Measurements from ENCODE around the gene BCAS3.

Gene BCAS3

DNA sequence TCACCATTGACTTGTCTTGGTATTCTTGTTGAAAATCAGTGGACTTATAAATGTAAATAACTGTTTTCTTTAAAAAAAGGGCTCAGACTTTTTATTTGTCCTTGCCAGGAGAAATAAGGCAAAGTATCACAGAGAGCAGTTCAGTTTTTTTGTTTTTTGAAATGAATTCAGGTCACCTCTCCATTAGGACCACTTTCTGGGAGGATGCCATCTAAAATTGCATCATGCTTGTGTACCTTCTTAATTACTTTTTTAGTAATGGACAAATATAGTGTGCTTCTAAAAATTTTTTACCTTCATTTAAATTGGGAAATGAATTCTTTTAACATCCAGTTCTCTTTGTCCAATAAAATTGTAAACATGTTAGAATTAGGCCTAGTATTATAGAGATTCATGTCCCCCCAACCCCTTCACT lies 210.0 kb downstream of the BCAS3 start:
- Histone ChIP-seq H3K27ac (ENCODE audit: poor library complexity, severe bottlenecking) (peak overlapping the region; percentile 79), H3K27me3 (ENCODE audit: insufficient read depth, poor library complexity, severe bottlenecking) (no peaks in the 10 kb centered on the region), H3K4me1 (ENCODE audit: insufficient read depth, poor library complexity, severe bottlenecking) (peaks cover 24% of the 10 kb centered on the region), H3K36me3 (ENCODE audit: low read depth) (no peaks in the 10 kb centered on the region), H3K4me3 (ENCODE audit: severe bottlenecking) (peak overlapping the region; percentile 30), H3K9me3 (ENCODE audit: severe bottlenecking) (no peaks in the 10 kb centered on the region)
- ATAC-seq (ENCODE audit: low read depth) (no peak), DNase-seq (ENCODE audit: low spot score) (no peak)
- TF ChIP-seq, protein P1, sequence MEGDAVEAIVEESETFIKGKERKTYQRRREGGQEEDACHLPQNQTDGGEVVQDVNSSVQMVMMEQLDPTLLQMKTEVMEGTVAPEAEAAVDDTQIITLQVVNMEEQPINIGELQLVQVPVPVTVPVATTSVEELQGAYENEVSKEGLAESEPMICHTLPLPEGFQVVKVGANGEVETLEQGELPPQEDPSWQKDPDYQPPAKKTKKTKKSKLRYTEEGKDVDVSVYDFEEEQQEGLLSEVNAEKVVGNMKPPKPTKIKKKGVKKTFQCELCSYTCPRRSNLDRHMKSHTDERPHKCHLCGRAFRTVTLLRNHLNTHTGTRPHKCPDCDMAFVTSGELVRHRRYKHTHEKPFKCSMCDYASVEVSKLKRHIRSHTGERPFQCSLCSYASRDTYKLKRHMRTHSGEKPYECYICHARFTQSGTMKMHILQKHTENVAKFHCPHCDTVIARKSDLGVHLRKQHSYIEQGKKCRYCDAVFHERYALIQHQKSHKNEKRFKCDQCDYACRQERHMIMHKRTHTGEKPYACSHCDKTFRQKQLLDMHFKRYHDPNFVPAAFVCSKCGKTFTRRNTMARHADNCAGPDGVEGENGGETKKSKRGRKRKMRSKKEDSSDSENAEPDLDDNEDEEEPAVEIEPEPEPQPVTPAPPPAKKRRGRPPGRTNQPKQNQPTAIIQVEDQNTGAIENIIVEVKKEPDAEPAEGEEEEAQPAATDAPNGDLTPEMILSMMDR (IDR thresholded peaks at IDR 0.05; ENCODE audit: poor library complexity, severe bottlenecking) = no peak

DNA sequence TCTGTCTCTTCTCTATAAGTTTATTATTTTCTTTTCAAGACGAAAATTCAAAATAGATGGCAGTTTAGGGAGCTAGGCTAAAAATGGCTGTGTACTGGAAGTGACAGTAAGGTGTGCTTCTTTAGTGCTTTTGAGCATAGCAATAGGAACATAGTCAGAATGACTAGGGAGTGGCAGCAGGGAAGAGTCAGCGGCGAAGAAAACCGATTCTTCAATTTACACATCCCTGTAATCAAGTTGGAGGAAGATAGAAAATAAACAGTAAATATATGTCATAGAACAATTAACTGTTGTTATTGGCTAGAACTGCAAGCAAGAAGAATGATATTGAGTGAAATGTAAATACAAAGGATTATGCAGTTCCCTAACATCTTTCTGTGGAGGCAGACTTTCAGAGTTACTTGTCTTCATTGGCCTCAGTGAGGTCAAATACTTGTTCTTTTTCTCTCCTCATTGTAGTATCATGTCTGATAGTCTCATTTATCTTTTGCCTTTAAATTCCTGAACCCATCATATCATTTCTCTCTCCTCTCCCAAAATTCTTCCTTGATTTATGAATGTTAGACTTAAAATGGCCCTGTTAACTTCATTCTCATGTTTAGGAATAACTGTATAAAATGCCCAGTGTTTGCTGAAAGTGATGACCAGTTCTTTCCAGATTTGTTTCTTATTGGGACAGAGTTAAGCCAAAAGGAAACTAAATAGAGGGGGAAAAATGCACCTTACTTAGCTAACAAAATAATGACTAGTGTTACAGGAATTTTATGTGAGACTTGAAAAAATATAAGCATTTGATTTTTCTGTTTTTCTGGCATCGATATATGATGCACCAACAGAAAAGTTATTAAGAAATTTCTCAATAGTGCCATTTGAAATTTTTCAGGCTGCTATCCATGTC lies 211.4 kb downstream of the BCAS3 start:
- H3K4me1 ChIP-seq (ENCODE audit: insufficient read depth, poor library complexity, severe bottlenecking) = peaks cover 24% of the 10 kb centered on the region
- TF ChIP-seq, protein P1 (IDR thresholded peaks at IDR 0.05; ENCODE audit: poor library complexity, severe bottlenecking) = no peak
- no peaks in the 10 kb centered on the region for H3K36me3 ChIP-seq (ENCODE audit: low read depth)
- H3K27ac ChIP-seq (ENCODE audit: poor library complexity, severe bottlenecking) = no peak overlapping the region
- no peaks in the 10 kb centered on the region for H3K9me3 ChIP-seq (ENCODE audit: severe bottlenecking)
- no peak for ATAC-seq (ENCODE audit: low read depth)
- H3K4me3 ChIP-seq (ENCODE audit: severe bottlenecking) = no peak overlapping the region
- H3K27me3 ChIP-seq (ENCODE audit: insufficient read depth, poor library complexity, severe bottlenecking) = no peaks in the 10 kb centered on the region
- no peak for DNase-seq (ENCODE audit: low spot score)

DNA sequence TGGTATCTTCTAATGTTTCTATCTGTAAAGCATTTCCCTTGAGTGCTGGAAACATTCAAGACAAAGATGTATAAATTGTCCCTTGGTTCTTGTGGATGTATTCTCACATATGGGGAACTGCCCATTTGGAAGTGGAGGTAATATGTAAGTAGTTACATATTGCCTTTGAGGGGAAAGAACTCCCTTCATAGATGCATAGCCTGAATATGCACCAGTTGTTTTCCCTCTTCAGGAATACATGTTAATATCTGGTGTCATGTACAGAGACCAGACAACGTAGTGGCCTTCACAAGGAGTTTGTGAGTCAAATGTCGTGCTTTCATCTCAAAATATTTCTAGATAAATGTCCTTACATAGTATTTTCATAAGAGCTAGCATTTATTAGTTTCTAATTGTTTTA lies 213.5 kb downstream of the BCAS3 start:
- H3K36me3 ChIP-seq (ENCODE audit: low read depth) = no peaks in the 10 kb centered on the region
- TF ChIP-seq, protein P1 (IDR thresholded peaks at IDR 0.05; ENCODE audit: poor library complexity, severe bottlenecking) = no peak
- peaks cover 24% of the 10 kb centered on the region for H3K4me1 ChIP-seq (ENCODE audit: insufficient read depth, poor library complexity, severe bottlenecking)
- H3K4me3 ChIP-seq (ENCODE audit: severe bottlenecking) = no peak overlapping the region
- no peak overlapping the region for H3K27ac ChIP-seq (ENCODE audit: poor library complexity, severe bottlenecking)
- ATAC-seq (ENCODE audit: low read depth) = no peak
- DNase-seq (ENCODE audit: low spot score) = no peak
- no peaks in the 10 kb centered on the region for H3K9me3 ChIP-seq (ENCODE audit: severe bottlenecking)
- H3K27me3 ChIP-seq (ENCODE audit: insufficient read depth, poor library complexity, severe bottlenecking) = no peaks in the 10 kb centered on the region

DNA sequence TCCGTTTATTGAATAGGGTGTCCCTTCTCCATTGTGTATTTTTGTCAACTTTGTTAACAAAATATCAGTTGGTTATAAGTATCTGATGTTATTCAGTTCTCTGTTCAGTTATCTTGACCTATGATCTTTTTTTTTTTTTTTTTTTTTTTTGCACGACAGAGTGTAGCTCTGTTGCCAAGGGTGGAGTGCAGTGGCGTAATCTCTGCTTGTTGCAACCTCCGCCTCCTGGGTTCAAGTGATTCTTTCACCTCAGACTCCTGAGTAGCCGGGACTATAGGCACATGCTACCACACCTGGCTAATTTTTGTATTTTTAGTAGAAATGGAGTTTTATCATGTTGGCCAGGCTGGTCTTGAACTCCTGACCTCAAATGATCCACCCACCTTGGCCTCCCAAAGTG lies 215.8 kb downstream of the BCAS3 start:
- Histone ChIP-seq H3K9me3 (ENCODE audit: severe bottlenecking) (no peaks in the 10 kb centered on the region), H3K4me1 (ENCODE audit: insufficient read depth, poor library complexity, severe bottlenecking) (peaks cover 13% of the 10 kb centered on the region), H3K27ac (ENCODE audit: poor library complexity, severe bottlenecking) (no peak overlapping the region), H3K27me3 (ENCODE audit: insufficient read depth, poor library complexity, severe bottlenecking) (no peaks in the 10 kb centered on the region), H3K36me3 (ENCODE audit: low read depth) (no peaks in the 10 kb centered on the region), H3K4me3 (ENCODE audit: severe bottlenecking) (no peak overlapping the region)
- DNase-seq (ENCODE audit: low spot score) (no peak), ATAC-seq (ENCODE audit: low read depth) (no peak)
- TF ChIP-seq, protein P1 (IDR thresholded peaks at IDR 0.05; ENCODE audit: poor library complexity, severe bottlenecking) = no peak

DNA sequence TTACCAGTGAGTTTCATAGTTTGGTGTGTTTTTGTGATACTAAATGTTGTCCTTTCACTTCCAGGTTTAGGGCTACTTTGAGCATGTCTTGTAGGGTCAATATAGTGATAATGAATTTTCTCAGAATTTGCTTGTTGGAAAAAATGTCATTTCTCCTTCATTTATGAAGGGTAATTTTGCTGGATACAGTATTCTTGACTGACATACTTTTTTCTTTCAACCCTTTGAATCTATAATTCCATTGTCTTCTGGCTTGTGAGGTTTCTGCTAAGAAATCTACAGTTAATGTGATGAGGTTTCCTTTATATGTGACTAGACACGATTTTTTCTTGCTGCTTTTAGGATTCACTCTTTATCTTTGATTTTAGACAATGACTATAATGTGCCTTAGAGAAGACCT lies 219.3 kb downstream of the BCAS3 start:
- Histone ChIP-seq H3K27ac (ENCODE audit: poor library complexity, severe bottlenecking) (no peak overlapping the region), H3K4me1 (ENCODE audit: insufficient read depth, poor library complexity, severe bottlenecking) (peaks cover 16% of the 10 kb centered on the region), H3K27me3 (ENCODE audit: insufficient read depth, poor library complexity, severe bottlenecking) (no peaks in the 10 kb centered on the region), H3K4me3 (ENCODE audit: severe bottlenecking) (no peak overlapping the region), H3K36me3 (ENCODE audit: low read depth) (no peaks in the 10 kb centered on the region), H3K9me3 (ENCODE audit: severe bottlenecking) (no peaks in the 10 kb centered on the region)
- TF ChIP-seq, protein P1 (IDR thresholded peaks at IDR 0.05; ENCODE audit: poor library complexity, severe bottlenecking) = no peak
- DNase-seq (ENCODE audit: low spot score) (no peak), ATAC-seq (ENCODE audit: low read depth) (no peak)

All from RWPE2 (cell line).